H9 (cell line): Measurements from ENCODE around the gene BASP1. TPM values are rescaled to one million over a fixed set of nuclear protein-coding genes. Genes with fewer than 3 reads are reported as not detected.

Experiments
- DNase-seq: peaks from one replicate; pipeline ENCODE4 v3.0.0-alpha.2; 2017
- H2AFZ ChIP-seq: one replicate; pipeline ENCODE4 v1.6.1; 2013; ENCODE audit warnings: mild to moderate bottlenecking, low read length, control low read depth, moderate library complexity
- H2AK5ac ChIP-seq: 2 replicates; pipeline ENCODE4 v1.6.1; 2013; ENCODE audit warnings: low read length, control low read depth, mixed read lengths; ENCODE audit not compliant: insufficient read length
- H2BK120ac ChIP-seq: one replicate; pipeline ENCODE4 v1.6.1; 2013; ENCODE audit warnings: low read depth, mild to moderate bottlenecking, low read length, control low read depth, inconsistent platforms; ENCODE audit not compliant: poor library complexity, severe bottlenecking
- H2BK12ac ChIP-seq: 2 replicates; pipeline ENCODE4 v1.6.1; 2013; ENCODE audit warnings: low read length, control low read depth, mixed read lengths, low read depth; ENCODE audit not compliant: insufficient read length
- H2BK15ac ChIP-seq: 2 replicates; pipeline ENCODE4 v1.6.1; 2013; ENCODE audit warnings: low read depth, low read length, control low read depth
- H2BK20ac ChIP-seq: one replicate; pipeline ENCODE4 v1.6.1; 2013; ENCODE audit warnings: low read depth, mild to moderate bottlenecking, low read length, control low read depth, inconsistent platforms; ENCODE audit not compliant: poor library complexity, severe bottlenecking
- H2BK5ac ChIP-seq: 2 replicates; pipeline ENCODE4 v1.6.1; 2013; ENCODE audit warnings: low read length, control low read depth, mixed read lengths; ENCODE audit not compliant: insufficient read length
- H3K14ac ChIP-seq: 2 replicates; pipeline ENCODE4 v1.6.1; 2013; ENCODE audit warnings: low read length, control low read depth; ENCODE audit not compliant: insufficient read depth
- H3K18ac ChIP-seq: 2 replicates; pipeline ENCODE4 v1.6.1; 2013; ENCODE audit warnings: low read depth, mild to moderate bottlenecking, mixed read lengths, low read length, control low read depth; ENCODE audit not compliant: insufficient read length
- H3K23ac ChIP-seq: 2 replicates; pipeline ENCODE4 v1.6.1; 2013; ENCODE audit warnings: low read length, control low read depth, mixed read lengths, low read depth; ENCODE audit not compliant: insufficient read length
- H3K23me2 ChIP-seq: 2 replicates; pipeline ENCODE4 v1.6.1; 2013; ENCODE audit warnings: low read depth, mild to moderate bottlenecking, mixed read lengths, low read length, control low read depth; ENCODE audit not compliant: insufficient read length, poor library complexity, severe bottlenecking
- H3K27ac ChIP-seq: 2 replicates; pipeline ENCODE4 v1.5.1; 2013; ENCODE audit warnings: low read length, control low read depth, mixed read lengths, low read depth; ENCODE audit not compliant: insufficient read length
- H3K27me3 ChIP-seq: 2 replicates; pipeline ENCODE4 v1.6.1; 2013; ENCODE audit warnings: low read length, control low read depth, inconsistent platforms; ENCODE audit not compliant: insufficient read depth
- H3K4ac ChIP-seq: 2 replicates; pipeline ENCODE4 v1.6.1; 2013; ENCODE audit warnings: low read depth, mild to moderate bottlenecking, control low read depth, inconsistent platforms, low read length, moderate library complexity
- H3K4me1 ChIP-seq: 2 replicates; pipeline ENCODE4 v1.6.1; 2013; ENCODE audit warnings: low read length, control low read depth, inconsistent platforms; ENCODE audit not compliant: insufficient read depth
- H3K4me2 ChIP-seq: 2 replicates; pipeline ENCODE4 v1.6.1; 2013; ENCODE audit warnings: low read length, control low read depth, mixed read lengths; ENCODE audit not compliant: insufficient read length, insufficient read depth
- H3K56ac ChIP-seq: 2 replicates; pipeline ENCODE4 v1.6.1; 2013; ENCODE audit warnings: low read depth, mild to moderate bottlenecking, mixed read lengths, low read length, control low read depth; ENCODE audit not compliant: insufficient read length
- H3K79me1 ChIP-seq: 2 replicates; pipeline ENCODE4 v1.6.1; 2013; ENCODE audit warnings: low read depth, mild to moderate bottlenecking, moderate library complexity, low read length, control low read depth, inconsistent platforms; ENCODE audit not compliant: insufficient read depth, poor library complexity, severe bottlenecking
- H3K79me2 ChIP-seq: 2 replicates; pipeline ENCODE4 v1.6.1; 2013; ENCODE audit warnings: low read length, control low read depth, inconsistent platforms; ENCODE audit not compliant: insufficient read depth
- H3K9ac ChIP-seq: 2 replicates; pipeline ENCODE4 v1.6.1; 2013; ENCODE audit warnings: low read length, control low read depth, mixed read lengths; ENCODE audit not compliant: insufficient read length; ENCODE audit errors: extremely low read depth
- H3K9me3 ChIP-seq: one replicate; pipeline ENCODE4 v1.6.1; 2013; ENCODE audit warnings: low read depth, low read length, inconsistent platforms; ENCODE audit not compliant: control insufficient read depth
- H3T11ph ChIP-seq: one replicate; pipeline ENCODE4 v1.6.1; 2013; ENCODE audit warnings: mild to moderate bottlenecking, low read length, control low read depth, inconsistent platforms
- H4K20me1 ChIP-seq: one replicate; pipeline ENCODE4 v1.6.1; 2013; ENCODE audit not compliant: control insufficient read depth, insufficient read length, insufficient read depth
- H4K5ac ChIP-seq: 2 replicates; pipeline ENCODE4 v1.6.1; 2013; ENCODE audit warnings: low read depth, mild to moderate bottlenecking, mixed read lengths, low read length, control low read depth; ENCODE audit not compliant: insufficient read length
- H4K8ac ChIP-seq: replicated peaks from 2 replicates; pipeline ENCODE4 v1.6.1; 2013; ENCODE audit warnings: low read length, control low read depth, mixed read lengths, low read depth; ENCODE audit not compliant: insufficient read length
- H4K91ac ChIP-seq: 2 replicates; pipeline ENCODE4 v1.6.1; 2013; ENCODE audit warnings: low read depth, mild to moderate bottlenecking, moderate library complexity, mixed read lengths, low read length, control low read depth; ENCODE audit not compliant: insufficient read length
- H3K27ac Mint-ChIP-seq, 3 experiments: 2 replicates in 2 of 3; 3 replicates in 1 of 3; pipeline ENCODE4 v1.8.0; 2020 to 2021; ENCODE audit warnings: mixed read lengths in 3 of 3, mild to moderate bottlenecking in 1 of 3, moderate library complexity in 1 of 3
- H3K27me3 Mint-ChIP-seq: 2 replicates; pipeline ENCODE4 v1.8.0; 2021; ENCODE audit warnings: low read depth, mild to moderate bottlenecking, moderate library complexity, mixed read lengths
- H3K36me3 Mint-ChIP-seq, 3 experiments: 2 replicates in 2 of 3; 3 replicates in 1 of 3; pipeline ENCODE4 v1.8.0; 2020 to 2021; ENCODE audit warnings: low read depth in 3 of 3, mixed read lengths in 3 of 3; ENCODE audit not compliant: insufficient read depth in 1 of 3
- H3K4me1 Mint-ChIP-seq, 2 experiments: 2 replicates each; pipeline ENCODE4 v1.8.0; 2020; ENCODE audit warnings: mixed read lengths in 2 of 2
- H3K4me3 Mint-ChIP-seq, 2 experiments: 2 replicates in 1 of 2; 3 replicates in 1 of 2; pipeline ENCODE4 v1.8.0; 2020 to 2021; ENCODE audit warnings: mild to moderate bottlenecking in 2 of 2, mixed read lengths in 2 of 2, moderate library complexity in 1 of 2
- H3K9me3 Mint-ChIP-seq, 2 experiments: 2 replicates in 1 of 2; 3 replicates in 1 of 2; pipeline ENCODE4 v1.8.0; 2020; ENCODE audit warnings: mild to moderate bottlenecking in 2 of 2, mixed read lengths in 2 of 2, moderate library complexity in 1 of 2
- CTCF ChIP-seq: fragments of 200-600 bp; sonication (generic); conservative IDR thresholded peaks from 3 replicates; pipeline ENCODE4 v1.8.0; 2021; ENCODE audit warnings: antibody characterized with exemption, mild to moderate bottlenecking
- WGBS: extraction: QIAGEN DNeasy Blood & Tissue Kit; methylation state at CpG from one replicate; pipeline ENCODE4 v1.1.7; 2013; ENCODE audit warnings: missing lambda C conversion rate, low lambda C conversion rate, mixed read lengths; ENCODE audit not compliant: insufficient read length; ENCODE audit errors: extremely low coverage; 5-methylcytosine and 5-hydroxymethylcytosine counted together
- total RNA-seq: library from RNA; stranded (reverse); gene quantifications from 2 replicates; pipeline ENCODE4 v1.2.1, GENCODE V29; 2021

The BASP1 gene
- total RNA-seq, 1 experiment from 2014 or later, result 180 TPM

DNA sequence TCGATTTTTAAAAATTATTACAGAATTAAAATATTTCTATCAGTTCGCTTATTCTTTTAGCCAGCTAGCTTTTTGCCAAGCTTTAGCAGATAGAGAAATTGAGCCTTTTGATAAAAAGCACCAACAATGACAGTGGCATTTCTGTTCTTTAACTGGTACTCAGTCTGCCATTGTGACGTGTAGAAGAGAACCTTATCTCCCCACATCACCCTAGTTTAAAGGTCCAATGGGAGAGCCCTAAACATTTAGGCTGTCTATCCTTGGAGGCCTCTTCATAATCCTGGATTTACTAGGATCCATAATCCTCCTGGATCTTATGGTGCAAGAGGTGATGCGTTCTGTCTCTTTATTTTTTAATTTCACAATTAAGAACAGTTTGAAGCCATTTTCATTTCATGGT, 3.0 kb downstream of the BASP1 start:
- H3K23ac ChIP-seq, result no peak overlapping the region
- peaks cover 15% of the 10 kb centered on the region for H3K4me1 ChIP-seq
- Mint-ChIP-seq H3K27me3 (no peaks in the 10 kb centered on the region), H3K9me3 (no peaks in the 10 kb centered on the region), H3K36me3 (peaks cover 14 to 37% (median 22%) of the 10 kb centered on the region in 3 experiments), H3K4me1 (peaks cover 65 to 71% of the 10 kb centered on the region in 2 experiments), H3K4me3 (no peak overlapping the region), H3K27ac (no peak overlapping the region)
- no peak overlapping the region for H3K56ac ChIP-seq
- no peak overlapping the region for H2BK15ac ChIP-seq
- no peaks in the 10 kb centered on the region for H3K27me3 ChIP-seq
- no peak for TF ChIP-seq CTCF
- no peak overlapping the region for H2AK5ac ChIP-seq
- no peak overlapping the region for H3K14ac ChIP-seq
- no peak overlapping the region for H2BK5ac ChIP-seq
- no peak overlapping the region for H3K4me2 ChIP-seq
- no peak overlapping the region for H3K27ac ChIP-seq
- H3T11ph ChIP-seq, result no peak overlapping the region
- no peaks in the 10 kb centered on the region for H4K20me1 ChIP-seq
- no peak overlapping the region for H2BK12ac ChIP-seq
- H3K79me1 ChIP-seq, result peaks cover under 1% of the 10 kb centered on the region
- no peak for DNase-seq
- H3K9ac ChIP-seq, result no peak overlapping the region
- H2AFZ ChIP-seq, result no peak overlapping the region
- H3K23me2 ChIP-seq, result peaks cover 15% of the 10 kb centered on the region
- H3K18ac ChIP-seq, result no peak overlapping the region
- H3K9me3 ChIP-seq, result no peaks in the 10 kb centered on the region
- no peak overlapping the region for H2BK20ac ChIP-seq
- H4K91ac ChIP-seq, result no peak overlapping the region
- WGBS, result no CpG with 5 or more reads among the region's 4 CpGs
- H4K5ac ChIP-seq, result no peak overlapping the region
- no peak overlapping the region for H2BK120ac ChIP-seq
- H4K8ac ChIP-seq, result no peak overlapping the region
- H3K79me2 ChIP-seq, result peaks cover 52% of the 10 kb centered on the region; the same call in 1 of the 2 replicates
- no peak overlapping the region for H3K4ac ChIP-seq
